H1 (cell line): ENCODE data around the gene RPL36AL. TPM values are rescaled to one million over a fixed set of nuclear protein-coding genes. Genes with fewer than 3 reads are reported as not detected.

Experiments
- RFX5 ChIP-seq: IDR thresholded peaks from 2 replicates; pipeline ENCODE4 v1.6.1; 2011; ENCODE audit warnings: low read depth, low read length, improper control_type of control experiment, borderline replicate concordance
- SAP30 ChIP-seq: fragments of 300-600 bp; sonication (generic); IDR thresholded peaks from 2 replicates; pipeline ENCODE4 v1.7.1; 2012; ENCODE audit warnings: low read length, moderate library complexity, mild to moderate bottlenecking, inconsistent platforms; ENCODE audit not compliant: insufficient read depth, insufficient replicate concordance
- polyA plus RNA-seq, 7 experiments: library from polyadenylated mRNA; depleted of rRNA in 3 of 7; stranded (reverse) in 5 of 7; unstranded in 2 of 7; fragments of >200 nt in 5 of 7; fragments of 200-250 nt in 2 of 7; gene quantifications; 1 replicate in 5 of 7; 2 replicates in 1 of 7; 4 replicates in 1 of 7; pipeline versions ENCODE4 v1.2.1 to v1.2.3, GENCODE V29; 2011 to 2013; ENCODE audit warnings: missing spikeins in 2 of 7, mixed read lengths in 2 of 7
- total RNA-seq: library from RNA; stranded (reverse); fragmentation: NEBNext Ultra II Directional; extraction: Animal tissue kit (Norgen Biotek cat#: 25700); gene quantifications from 2 replicates; pipeline ENCODE4 v1.2.1, GENCODE V29; 2021
- TF ChIP-seq, protein P1 (sequence below): fragments of 300-600 bp; sonication (generic); IDR thresholded peaks from 2 replicates; pipeline ENCODE4 v1.7.1; 2012; ENCODE audit warnings: low read length, moderate library complexity, mild to moderate bottlenecking, inconsistent platforms; ENCODE audit not compliant: insufficient replicate concordance
- TF ChIP-seq, protein P2 (sequence below), 3 experiments: IDR thresholded peaks; 1 replicate in 2 of 3; 2 replicates in 1 of 3; pipeline versions ENCODE4 v1.5.1 to v1.6.1; 2011; ENCODE audit warnings: low read length in 3 of 3, mild to moderate bottlenecking in 3 of 3, inconsistent platforms in 2 of 3, low read depth in 1 of 3, moderate library complexity in 1 of 3; ENCODE audit not compliant: insufficient read depth in 1 of 3; ENCODE audit errors: control extremely low read depth in 1 of 3

The RPL36AL gene
- total and polyA plus RNA-seq, 2 of the 8 experiments (the other 6 are each of a cell fraction or from before 2014, with no cell fraction given) = 138 to 230 TPM

GRCh38 chr14:49614196-49614595 lies 6.2 kb downstream of the RPL36AL start (continued):
- TF ChIP-seq, protein P1, sequence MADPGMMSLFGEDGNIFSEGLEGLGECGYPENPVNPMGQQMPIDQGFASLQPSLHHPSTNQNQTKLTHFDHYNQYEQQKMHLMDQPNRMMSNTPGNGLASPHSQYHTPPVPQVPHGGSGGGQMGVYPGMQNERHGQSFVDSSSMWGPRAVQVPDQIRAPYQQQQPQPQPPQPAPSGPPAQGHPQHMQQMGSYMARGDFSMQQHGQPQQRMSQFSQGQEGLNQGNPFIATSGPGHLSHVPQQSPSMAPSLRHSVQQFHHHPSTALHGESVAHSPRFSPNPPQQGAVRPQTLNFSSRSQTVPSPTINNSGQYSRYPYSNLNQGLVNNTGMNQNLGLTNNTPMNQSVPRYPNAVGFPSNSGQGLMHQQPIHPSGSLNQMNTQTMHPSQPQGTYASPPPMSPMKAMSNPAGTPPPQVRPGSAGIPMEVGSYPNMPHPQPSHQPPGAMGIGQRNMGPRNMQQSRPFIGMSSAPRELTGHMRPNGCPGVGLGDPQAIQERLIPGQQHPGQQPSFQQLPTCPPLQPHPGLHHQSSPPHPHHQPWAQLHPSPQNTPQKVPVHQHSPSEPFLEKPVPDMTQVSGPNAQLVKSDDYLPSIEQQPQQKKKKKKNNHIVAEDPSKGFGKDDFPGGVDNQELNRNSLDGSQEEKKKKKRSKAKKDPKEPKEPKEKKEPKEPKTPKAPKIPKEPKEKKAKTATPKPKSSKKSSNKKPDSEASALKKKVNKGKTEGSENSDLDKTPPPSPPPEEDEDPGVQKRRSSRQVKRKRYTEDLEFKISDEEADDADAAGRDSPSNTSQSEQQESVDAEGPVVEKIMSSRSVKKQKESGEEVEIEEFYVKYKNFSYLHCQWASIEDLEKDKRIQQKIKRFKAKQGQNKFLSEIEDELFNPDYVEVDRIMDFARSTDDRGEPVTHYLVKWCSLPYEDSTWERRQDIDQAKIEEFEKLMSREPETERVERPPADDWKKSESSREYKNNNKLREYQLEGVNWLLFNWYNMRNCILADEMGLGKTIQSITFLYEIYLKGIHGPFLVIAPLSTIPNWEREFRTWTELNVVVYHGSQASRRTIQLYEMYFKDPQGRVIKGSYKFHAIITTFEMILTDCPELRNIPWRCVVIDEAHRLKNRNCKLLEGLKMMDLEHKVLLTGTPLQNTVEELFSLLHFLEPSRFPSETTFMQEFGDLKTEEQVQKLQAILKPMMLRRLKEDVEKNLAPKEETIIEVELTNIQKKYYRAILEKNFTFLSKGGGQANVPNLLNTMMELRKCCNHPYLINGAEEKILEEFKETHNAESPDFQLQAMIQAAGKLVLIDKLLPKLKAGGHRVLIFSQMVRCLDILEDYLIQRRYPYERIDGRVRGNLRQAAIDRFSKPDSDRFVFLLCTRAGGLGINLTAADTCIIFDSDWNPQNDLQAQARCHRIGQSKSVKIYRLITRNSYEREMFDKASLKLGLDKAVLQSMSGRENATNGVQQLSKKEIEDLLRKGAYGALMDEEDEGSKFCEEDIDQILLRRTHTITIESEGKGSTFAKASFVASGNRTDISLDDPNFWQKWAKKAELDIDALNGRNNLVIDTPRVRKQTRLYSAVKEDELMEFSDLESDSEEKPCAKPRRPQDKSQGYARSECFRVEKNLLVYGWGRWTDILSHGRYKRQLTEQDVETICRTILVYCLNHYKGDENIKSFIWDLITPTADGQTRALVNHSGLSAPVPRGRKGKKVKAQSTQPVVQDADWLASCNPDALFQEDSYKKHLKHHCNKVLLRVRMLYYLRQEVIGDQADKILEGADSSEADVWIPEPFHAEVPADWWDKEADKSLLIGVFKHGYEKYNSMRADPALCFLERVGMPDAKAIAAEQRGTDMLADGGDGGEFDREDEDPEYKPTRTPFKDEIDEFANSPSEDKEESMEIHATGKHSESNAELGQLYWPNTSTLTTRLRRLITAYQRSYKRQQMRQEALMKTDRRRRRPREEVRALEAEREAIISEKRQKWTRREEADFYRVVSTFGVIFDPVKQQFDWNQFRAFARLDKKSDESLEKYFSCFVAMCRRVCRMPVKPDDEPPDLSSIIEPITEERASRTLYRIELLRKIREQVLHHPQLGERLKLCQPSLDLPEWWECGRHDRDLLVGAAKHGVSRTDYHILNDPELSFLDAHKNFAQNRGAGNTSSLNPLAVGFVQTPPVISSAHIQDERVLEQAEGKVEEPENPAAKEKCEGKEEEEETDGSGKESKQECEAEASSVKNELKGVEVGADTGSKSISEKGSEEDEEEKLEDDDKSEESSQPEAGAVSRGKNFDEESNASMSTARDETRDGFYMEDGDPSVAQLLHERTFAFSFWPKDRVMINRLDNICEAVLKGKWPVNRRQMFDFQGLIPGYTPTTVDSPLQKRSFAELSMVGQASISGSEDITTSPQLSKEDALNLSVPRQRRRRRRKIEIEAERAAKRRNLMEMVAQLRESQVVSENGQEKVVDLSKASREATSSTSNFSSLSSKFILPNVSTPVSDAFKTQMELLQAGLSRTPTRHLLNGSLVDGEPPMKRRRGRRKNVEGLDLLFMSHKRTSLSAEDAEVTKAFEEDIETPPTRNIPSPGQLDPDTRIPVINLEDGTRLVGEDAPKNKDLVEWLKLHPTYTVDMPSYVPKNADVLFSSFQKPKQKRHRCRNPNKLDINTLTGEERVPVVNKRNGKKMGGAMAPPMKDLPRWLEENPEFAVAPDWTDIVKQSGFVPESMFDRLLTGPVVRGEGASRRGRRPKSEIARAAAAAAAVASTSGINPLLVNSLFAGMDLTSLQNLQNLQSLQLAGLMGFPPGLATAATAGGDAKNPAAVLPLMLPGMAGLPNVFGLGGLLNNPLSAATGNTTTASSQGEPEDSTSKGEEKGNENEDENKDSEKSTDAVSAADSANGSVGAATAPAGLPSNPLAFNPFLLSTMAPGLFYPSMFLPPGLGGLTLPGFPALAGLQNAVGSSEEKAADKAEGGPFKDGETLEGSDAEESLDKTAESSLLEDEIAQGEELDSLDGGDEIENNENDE = no peak
- TF ChIP-seq, protein P2, sequence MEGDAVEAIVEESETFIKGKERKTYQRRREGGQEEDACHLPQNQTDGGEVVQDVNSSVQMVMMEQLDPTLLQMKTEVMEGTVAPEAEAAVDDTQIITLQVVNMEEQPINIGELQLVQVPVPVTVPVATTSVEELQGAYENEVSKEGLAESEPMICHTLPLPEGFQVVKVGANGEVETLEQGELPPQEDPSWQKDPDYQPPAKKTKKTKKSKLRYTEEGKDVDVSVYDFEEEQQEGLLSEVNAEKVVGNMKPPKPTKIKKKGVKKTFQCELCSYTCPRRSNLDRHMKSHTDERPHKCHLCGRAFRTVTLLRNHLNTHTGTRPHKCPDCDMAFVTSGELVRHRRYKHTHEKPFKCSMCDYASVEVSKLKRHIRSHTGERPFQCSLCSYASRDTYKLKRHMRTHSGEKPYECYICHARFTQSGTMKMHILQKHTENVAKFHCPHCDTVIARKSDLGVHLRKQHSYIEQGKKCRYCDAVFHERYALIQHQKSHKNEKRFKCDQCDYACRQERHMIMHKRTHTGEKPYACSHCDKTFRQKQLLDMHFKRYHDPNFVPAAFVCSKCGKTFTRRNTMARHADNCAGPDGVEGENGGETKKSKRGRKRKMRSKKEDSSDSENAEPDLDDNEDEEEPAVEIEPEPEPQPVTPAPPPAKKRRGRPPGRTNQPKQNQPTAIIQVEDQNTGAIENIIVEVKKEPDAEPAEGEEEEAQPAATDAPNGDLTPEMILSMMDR (IDR thresholded peaks at IDR 0.05; ENCODE audit: control extremely low read depth in 1 of 3, insufficient read depth in 1 of 3, low read depth in 1 of 3, low read length in 3 of 3) = no peak
- TF ChIP-seq SAP30 (no peak), RFX5 (no peak)
